ENCODE data around the gene HPS3.

GRCh38 chr3:149115114-149115513 is 14.3 kb upstream of the HPS3 start:
- TF ChIP-seq CTCF (IDR thresholded peaks at IDR 0.05; ENCODE audit: poor library complexity, severe bottlenecking) (no peak), EZH2 (IDR thresholded peaks at IDR 0.05; ENCODE audit: borderline replicate concordance, insufficient read depth, low read length, poor library complexity, severe bottlenecking) (no peak), RAD21 (conservative IDR thresholded peaks at IDR 0.05) (no peak), EP300 (conservative IDR thresholded peaks at IDR 0.05; ENCODE audit: poor library complexity, severe bottlenecking) (no peak), POLR2AphosphoS5 (IDR thresholded peaks at IDR 0.05) (no peak), REST (IDR thresholded peaks at IDR 0.05; ENCODE audit: borderline replicate concordance) (no peak)
